KOPT-K1 (cell line): ENCODE measurements around the gene RIT2.

Experiments
- H3K27ac ChIP-seq: fragments of 200-600 bp; sonication (generic); 2 replicates; pipeline ENCODE4 v1.5.1; 2016; ENCODE audit warnings: antibody characterized with exemption, mild to moderate bottlenecking, low read depth, low read length; ENCODE audit not compliant: poor library complexity, severe bottlenecking
- H3K36me3 ChIP-seq: fragments of 200-600 bp; sonication (generic); 2 replicates; pipeline ENCODE4 v1.5.1; 2017; ENCODE audit warnings: antibody characterized with exemption, mild to moderate bottlenecking, low read length, moderate library complexity; ENCODE audit not compliant: insufficient read depth
- H3K9me3 ChIP-seq: fragments of 200-600 bp; sonication (generic); 2 replicates; pipeline ENCODE4 v1.5.1; 2017; ENCODE audit warnings: antibody characterized with exemption, low read length, mild to moderate bottlenecking; ENCODE audit not compliant: insufficient read depth, poor library complexity, severe bottlenecking

RIT2 gene

GRCh38 chr18:43116699-43117294 is 1.3 kb upstream of the RIT2 start:
- no peaks in the 10 kb centered on the region for H3K9me3 ChIP-seq
- H3K27ac ChIP-seq, result no peak overlapping the region

DNA sequence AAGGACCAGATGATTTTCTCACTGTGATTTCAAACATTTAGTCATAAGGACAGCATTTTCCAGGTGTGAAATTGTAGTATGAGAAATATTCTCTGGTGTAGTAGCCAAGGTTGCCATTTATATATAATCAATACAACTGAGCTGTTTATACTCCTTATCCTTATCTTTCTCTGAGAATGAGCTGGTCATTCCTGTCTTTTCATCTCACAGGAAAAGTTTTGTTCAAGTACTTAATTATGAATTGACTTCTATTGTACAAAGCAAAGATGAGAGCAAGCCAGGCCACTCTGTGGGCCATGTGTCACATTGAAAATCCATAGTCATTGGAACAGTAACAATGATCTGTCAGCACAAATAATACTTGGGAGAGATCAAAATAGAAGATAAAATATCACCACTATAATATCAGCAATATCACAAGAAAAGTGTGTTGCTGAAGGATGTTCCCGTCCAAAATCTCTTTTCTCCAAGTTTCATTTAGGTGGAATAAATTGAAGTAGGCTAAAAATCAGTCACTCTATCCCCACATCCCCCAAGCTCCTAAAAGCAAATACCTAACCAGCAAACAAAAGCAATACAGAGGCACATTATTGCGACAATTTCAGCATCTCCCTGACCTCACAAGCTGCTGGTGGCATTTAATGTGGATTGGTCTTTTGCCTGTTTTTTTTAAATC is 2.1 kb downstream of the RIT2 start:
- Histone ChIP-seq H3K36me3 (no peaks in the 10 kb centered on the region), H3K9me3 (no peaks in the 10 kb centered on the region)

More at GRCh38 chr18:43116699-43117294, 1.3 kb upstream of the RIT2 start:
- H3K36me3 ChIP-seq, result no peaks in the 10 kb centered on the region

DNA sequence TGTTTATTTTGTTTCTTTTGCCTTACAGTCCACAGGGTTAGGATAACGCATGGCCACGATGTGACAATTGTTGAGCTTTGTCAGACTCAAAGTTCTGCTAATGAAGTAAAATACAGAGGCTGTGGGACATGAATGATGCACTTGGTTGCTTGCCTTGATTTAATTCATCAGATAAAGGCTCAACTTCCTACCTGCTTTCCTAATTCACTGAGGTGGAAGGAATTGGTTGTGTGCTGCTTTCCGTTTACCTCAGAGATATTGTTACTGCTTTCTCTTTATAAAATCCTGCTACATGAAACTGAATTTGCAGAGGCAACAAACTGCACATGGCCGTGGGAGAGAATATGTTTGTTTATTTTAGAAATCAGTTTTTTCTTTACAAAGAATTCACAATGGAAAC is 6.6 kb downstream of the RIT2 start:
- Histone ChIP-seq H3K9me3 (no peaks in the 10 kb centered on the region), H3K36me3 (no peaks in the 10 kb centered on the region)

More for the DNA sequence above, 2.1 kb downstream of the RIT2 start:
- H3K27ac ChIP-seq, result no peak overlapping the region

DNA sequence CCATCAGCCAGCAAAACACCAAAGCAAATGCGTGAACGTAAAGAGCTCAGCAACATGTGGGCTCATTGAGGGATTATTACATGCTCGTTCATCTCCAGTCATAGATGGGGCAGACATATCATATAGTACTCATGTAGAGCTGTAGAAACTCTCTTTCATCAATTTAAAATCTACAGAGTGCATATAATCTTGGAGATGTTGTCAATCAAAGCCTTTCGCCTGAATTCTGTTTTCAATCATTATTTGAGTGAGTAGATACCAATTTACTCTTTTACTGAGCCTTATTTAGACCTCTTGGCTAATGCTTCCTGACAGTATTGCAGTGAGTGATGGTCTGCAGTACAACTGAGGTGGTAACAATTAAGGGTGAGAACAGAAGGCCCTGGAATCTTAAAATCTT is 7.0 kb downstream of the RIT2 start:
- Histone ChIP-seq H3K27ac (no peak overlapping the region), H3K9me3 (no peaks in the 10 kb centered on the region)

More for the DNA sequence above, 6.6 kb downstream of the RIT2 start:
- no peak overlapping the region for H3K27ac ChIP-seq

GRCh38 chr18:43093646-43094045 is 21.8 kb downstream of the RIT2 start:
- Histone ChIP-seq H3K9me3 (no peaks in the 10 kb centered on the region), H3K36me3 (no peaks in the 10 kb centered on the region), H3K27ac (no peak overlapping the region)

More for the DNA sequence above, 7.0 kb downstream of the RIT2 start:
- H3K36me3 ChIP-seq, result no peaks in the 10 kb centered on the region

DNA sequence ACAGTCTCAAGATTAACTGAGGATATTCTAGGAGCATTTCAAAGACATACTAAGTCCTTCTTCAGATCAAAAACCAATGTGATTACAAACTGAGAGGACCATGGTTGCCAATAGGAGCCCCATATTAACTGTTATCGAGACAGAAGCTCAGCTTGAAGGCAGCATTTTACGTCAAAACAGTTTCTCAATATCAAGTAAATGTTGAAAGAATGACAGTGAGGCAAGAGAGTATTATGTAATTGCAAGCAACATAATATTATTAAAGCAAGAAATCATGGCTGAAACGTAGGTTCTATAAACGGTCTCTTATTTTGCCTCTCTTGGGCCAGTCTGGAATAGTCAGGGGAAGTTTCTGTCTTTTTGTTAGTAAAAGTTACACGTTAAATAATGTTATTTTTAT is 22.9 kb downstream of the RIT2 start:
- Histone ChIP-seq H3K36me3 (no peaks in the 10 kb centered on the region), H3K27ac (no peak overlapping the region), H3K9me3 (no peaks in the 10 kb centered on the region)

DNA sequence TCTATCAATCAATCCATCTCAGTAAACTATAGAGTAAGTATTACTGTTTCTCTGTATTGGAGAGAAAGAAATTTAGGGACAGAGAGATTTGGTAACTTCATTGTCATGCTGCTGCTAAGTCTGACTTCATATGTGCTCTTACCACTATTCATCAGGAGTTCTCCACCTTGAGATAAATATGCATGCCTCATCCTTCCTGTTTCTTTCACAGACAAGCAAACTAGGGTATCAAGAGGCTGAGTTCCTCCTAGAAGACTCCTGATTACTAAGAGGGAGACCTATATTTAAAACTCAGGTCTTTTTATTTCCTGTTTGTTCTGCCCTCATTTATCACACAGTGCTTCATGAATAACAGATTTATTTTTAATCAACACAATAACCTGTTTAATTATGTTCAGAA is 34.1 kb downstream of the RIT2 start:
- no peak overlapping the region for H3K27ac ChIP-seq
- H3K9me3 ChIP-seq, result no peaks in the 10 kb centered on the region
- H3K36me3 ChIP-seq, result no peaks in the 10 kb centered on the region

DNA sequence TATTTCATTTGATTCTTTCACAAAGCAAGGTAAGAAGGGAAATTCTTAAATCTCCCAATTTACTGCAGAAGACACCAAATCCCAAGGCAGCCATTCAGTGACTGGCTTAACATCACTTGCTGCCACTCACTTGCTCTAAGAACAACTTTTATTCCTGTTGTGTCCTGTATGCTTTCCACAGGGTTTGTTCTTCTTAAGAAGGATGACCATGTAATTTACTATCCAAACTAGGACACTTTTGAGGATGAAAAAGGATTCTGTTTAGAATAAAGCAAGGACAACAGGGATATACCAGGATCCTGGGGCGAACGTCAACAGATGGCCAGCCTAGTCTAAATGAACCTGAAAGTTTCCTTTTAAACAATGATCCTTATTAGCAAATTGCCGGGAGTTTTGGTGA is 34.8 kb downstream of the RIT2 start:
- no peaks in the 10 kb centered on the region for H3K9me3 ChIP-seq
- H3K27ac ChIP-seq, result no peak overlapping the region
- H3K36me3 ChIP-seq, result no peaks in the 10 kb centered on the region

GRCh38 chr18:43079422-43079821 is 36.1 kb downstream of the RIT2 start:
- Histone ChIP-seq H3K36me3 (no peaks in the 10 kb centered on the region), H3K9me3 (no peaks in the 10 kb centered on the region)

DNA sequence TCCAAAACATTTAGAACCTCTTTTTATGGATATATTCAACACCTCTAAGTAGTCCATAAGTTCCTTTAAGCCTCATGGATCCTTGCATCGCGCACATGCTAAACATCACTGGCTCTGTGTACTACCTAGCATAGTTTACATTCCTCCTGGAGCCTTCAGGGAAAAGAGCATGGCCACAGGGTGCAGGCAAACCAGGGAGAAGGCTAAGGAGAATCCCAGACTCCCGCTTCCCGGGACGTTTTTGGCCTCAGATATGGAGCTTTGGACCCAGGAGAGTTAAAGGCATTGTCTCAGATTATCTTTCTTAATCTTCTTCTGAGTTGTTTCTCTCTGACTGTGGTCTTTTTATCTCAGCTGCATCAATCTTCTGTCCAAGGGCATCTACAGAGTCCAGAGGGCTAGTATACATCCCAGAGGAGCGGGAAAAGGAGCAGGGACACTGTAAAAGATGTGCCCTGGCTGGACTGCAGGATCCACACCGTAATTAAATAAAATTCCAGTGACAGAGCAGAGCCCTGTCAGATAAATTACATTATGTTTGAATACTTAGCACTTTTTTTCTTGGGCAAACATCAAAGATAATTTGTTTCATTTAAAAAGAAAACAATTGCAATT is 36.9 kb downstream of the RIT2 start:
- no peaks in the 10 kb centered on the region for H3K36me3 ChIP-seq
- H3K27ac ChIP-seq, result no peak overlapping the region
- no peaks in the 10 kb centered on the region for H3K9me3 ChIP-seq

More at GRCh38 chr18:43079422-43079821, 36.1 kb downstream of the RIT2 start:
- H3K27ac ChIP-seq, result no peak overlapping the region

GRCh38 chr18:43077510-43078308 is 37.8 kb downstream of the RIT2 start:
- no peaks in the 10 kb centered on the region for H3K36me3 ChIP-seq
- no peaks in the 10 kb centered on the region for H3K9me3 ChIP-seq
- H3K27ac ChIP-seq, result no peak overlapping the region

- H3K36me3 ChIP-seq, result no peaks in the 10 kb centered on the region
- no peaks in the 10 kb centered on the region for H3K9me3 ChIP-seq
- H3K27ac ChIP-seq, result no peak overlapping the region
Measured at GRCh38 chr18:43073771-43074170, 41.7 kb downstream of the RIT2 start.

- Histone ChIP-seq H3K27ac (no peak overlapping the region), H3K9me3 (no peaks in the 10 kb centered on the region), H3K36me3 (no peaks in the 10 kb centered on the region)
Measured at GRCh38 chr18:43068781-43069180, 46.7 kb downstream of the RIT2 start.

- H3K27ac ChIP-seq, result no peak overlapping the region
- no peaks in the 10 kb centered on the region for H3K9me3 ChIP-seq
- no peaks in the 10 kb centered on the region for H3K36me3 ChIP-seq
Measured at GRCh38 chr18:43067570-43067969, 47.9 kb downstream of the RIT2 start.

DNA sequence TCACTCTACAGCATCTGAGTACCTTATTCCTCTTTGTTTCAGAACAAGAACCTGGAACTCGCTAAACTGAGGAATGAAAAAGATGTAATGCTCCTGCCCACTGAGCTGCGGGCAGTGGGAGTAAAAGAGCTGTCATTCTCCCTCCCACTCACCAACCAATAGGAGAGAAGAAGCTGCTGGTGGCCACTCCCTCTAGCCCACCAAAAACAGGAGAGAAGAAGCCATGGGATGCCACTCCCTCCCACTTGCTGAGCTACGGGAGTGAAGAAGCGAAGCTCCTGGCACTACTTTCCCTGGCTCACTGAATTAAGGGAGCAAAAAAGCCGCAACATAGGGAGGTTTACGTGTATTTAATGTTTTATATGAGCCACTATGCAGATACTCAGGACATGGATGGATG is 53.7 kb downstream of the RIT2 start:
- Histone ChIP-seq H3K9me3 (no peaks in the 10 kb centered on the region), H3K36me3 (no peaks in the 10 kb centered on the region), H3K27ac (no peak overlapping the region)
